Parathyroid adenoma (tissue), 2 donors: ENCODE data around the gene PYGB.

Source experiments
- H2AFZ ChIP-seq: fragments of 300-600 bp; sonication (generic); one replicate; pipeline ENCODE4 v1.7.0; 2017; ENCODE audit warnings: antibody characterized with exemption, mild to moderate bottlenecking
- H3K27ac ChIP-seq: fragments of 300-600 bp; sonication (generic); one replicate; pipeline ENCODE4 v1.7.0; 2017
- H3K27me3 ChIP-seq: fragments of 300-600 bp; sonication (generic); one replicate; pipeline ENCODE4 v1.7.0; 2017; ENCODE audit warnings: low read length; ENCODE audit not compliant: control insufficient read depth, insufficient read depth
- H3K36me3 ChIP-seq: fragments of 300-600 bp; sonication (generic); one replicate; pipeline ENCODE4 v1.7.0; 2017; ENCODE audit warnings: low read length; ENCODE audit not compliant: control insufficient read depth, insufficient read depth
- H3K4me1 ChIP-seq: fragments of 300-600 bp; sonication (generic); one replicate; pipeline ENCODE4 v1.7.0; 2017; ENCODE audit warnings: control low read depth
- H3K4me2 ChIP-seq: fragments of 300-600 bp; sonication (generic); one replicate; pipeline ENCODE4 v1.7.0; 2017; ENCODE audit warnings: low read length
- H3K4me3 ChIP-seq: fragments of 300-600 bp; sonication (generic); one replicate; pipeline ENCODE4 v1.7.0; 2017; ENCODE audit warnings: low read depth, low read length
- H3K79me2 ChIP-seq: fragments of 300-600 bp; sonication (generic); one replicate; pipeline ENCODE4 v1.7.0; 2017; ENCODE audit warnings: control low read depth
- H3K9ac ChIP-seq: fragments of 300-600 bp; sonication (generic); one replicate; pipeline ENCODE4 v1.7.0; 2017; ENCODE audit warnings: mild to moderate bottlenecking
- H3K9me3 ChIP-seq: fragments of 300-600 bp; sonication (generic); one replicate; pipeline ENCODE4 v1.7.0; 2017; ENCODE audit warnings: low read length; ENCODE audit not compliant: control insufficient read depth
- TF ChIP-seq, protein P1 (sequence below): fragments of 300-600 bp; sonication (generic); IDR thresholded peaks from one replicate; pipeline ENCODE4 v1.7.0; 2017; ENCODE audit warnings: antibody characterized with exemption, mild to moderate bottlenecking
- donor health status: primary hyperparathyroidism.

Gene PYGB

DNA sequence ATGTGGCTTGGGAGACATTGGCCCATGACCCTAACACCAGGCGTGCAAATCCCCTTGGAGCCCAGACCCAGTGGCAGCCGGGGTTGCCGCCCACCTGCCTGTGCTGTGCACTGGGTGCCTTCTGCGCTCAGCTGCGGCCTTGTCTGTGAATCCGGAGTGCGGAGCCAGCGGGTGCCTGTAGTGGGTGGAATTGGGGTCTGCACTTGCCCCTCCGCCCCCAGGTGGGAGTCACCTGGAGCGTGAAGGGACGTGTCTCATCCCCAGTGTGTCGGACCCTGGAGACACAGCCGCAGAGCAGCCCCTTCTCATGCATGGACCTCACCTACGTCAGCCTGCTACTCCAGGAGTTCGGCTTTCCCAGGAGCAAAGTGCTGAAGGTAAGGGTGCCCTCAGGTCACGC, 22.9 kb upstream of the PYGB start:
- no peaks in the 10 kb centered on the region for H3K79me2 ChIP-seq
- no peak overlapping the region for H3K4me3 ChIP-seq
- no peak overlapping the region for H2AFZ ChIP-seq
- H3K4me1 ChIP-seq = peaks cover 10% of the 10 kb centered on the region
- H3K9ac ChIP-seq = no peak overlapping the region
- TF ChIP-seq, protein P1, sequence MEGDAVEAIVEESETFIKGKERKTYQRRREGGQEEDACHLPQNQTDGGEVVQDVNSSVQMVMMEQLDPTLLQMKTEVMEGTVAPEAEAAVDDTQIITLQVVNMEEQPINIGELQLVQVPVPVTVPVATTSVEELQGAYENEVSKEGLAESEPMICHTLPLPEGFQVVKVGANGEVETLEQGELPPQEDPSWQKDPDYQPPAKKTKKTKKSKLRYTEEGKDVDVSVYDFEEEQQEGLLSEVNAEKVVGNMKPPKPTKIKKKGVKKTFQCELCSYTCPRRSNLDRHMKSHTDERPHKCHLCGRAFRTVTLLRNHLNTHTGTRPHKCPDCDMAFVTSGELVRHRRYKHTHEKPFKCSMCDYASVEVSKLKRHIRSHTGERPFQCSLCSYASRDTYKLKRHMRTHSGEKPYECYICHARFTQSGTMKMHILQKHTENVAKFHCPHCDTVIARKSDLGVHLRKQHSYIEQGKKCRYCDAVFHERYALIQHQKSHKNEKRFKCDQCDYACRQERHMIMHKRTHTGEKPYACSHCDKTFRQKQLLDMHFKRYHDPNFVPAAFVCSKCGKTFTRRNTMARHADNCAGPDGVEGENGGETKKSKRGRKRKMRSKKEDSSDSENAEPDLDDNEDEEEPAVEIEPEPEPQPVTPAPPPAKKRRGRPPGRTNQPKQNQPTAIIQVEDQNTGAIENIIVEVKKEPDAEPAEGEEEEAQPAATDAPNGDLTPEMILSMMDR = no peak
- no peaks in the 10 kb centered on the region for H3K9me3 ChIP-seq
- no peaks in the 10 kb centered on the region for H3K27me3 ChIP-seq
- no peaks in the 10 kb centered on the region for H3K36me3 ChIP-seq
- H3K4me2 ChIP-seq = no peak overlapping the region
- no peak overlapping the region for H3K27ac ChIP-seq

DNA sequence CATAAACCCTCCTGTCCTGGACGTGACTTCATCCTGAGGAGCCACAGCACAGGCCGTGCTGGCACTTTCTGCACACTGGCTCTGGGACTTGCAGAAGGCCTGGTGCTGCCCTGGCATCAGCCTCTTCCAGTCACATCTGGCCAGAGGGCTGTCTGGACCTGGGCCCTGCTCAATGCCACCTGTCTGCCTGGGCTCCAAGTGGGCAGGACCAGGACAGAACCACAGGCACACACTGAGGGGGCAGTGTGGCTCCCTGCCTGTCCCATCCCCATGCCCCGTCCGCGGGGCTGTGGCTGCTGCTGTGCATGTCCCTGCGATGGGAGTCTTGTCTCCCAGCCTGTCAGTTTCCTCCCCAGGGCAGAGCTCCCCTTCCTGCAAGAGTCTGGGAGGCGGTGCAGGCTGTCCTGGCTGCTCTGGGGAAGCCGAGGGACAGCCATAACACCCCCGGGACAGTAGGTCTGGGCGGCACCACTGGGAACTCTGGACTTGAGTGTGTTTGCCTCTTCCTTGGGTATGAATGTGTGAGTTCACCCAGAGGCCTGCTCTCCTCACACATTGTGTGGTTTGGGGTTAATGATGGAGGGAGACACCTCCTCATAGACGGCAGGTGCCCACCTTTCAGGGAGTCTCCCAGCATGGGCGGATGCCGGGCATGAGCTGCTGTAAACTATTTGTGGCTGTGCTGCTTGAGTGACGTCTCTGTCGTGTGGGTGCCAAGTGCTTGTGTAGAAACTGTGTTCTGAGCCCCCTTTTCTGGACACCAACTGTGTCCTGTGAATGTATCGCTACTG, 22.0 kb upstream of the PYGB start:
- no peak overlapping the region for H3K27ac ChIP-seq
- H3K9ac ChIP-seq = no peak overlapping the region
- no peak overlapping the region for H3K4me3 ChIP-seq
- TF ChIP-seq, protein P1 = no peak
- H3K4me1 ChIP-seq = peaks cover 5% of the 10 kb centered on the region
- H3K36me3 ChIP-seq = no peaks in the 10 kb centered on the region
- no peak overlapping the region for H3K4me2 ChIP-seq
- no peaks in the 10 kb centered on the region for H3K9me3 ChIP-seq
- H2AFZ ChIP-seq = no peak overlapping the region
- H3K79me2 ChIP-seq = no peaks in the 10 kb centered on the region
- H3K27me3 ChIP-seq = no peaks in the 10 kb centered on the region

DNA sequence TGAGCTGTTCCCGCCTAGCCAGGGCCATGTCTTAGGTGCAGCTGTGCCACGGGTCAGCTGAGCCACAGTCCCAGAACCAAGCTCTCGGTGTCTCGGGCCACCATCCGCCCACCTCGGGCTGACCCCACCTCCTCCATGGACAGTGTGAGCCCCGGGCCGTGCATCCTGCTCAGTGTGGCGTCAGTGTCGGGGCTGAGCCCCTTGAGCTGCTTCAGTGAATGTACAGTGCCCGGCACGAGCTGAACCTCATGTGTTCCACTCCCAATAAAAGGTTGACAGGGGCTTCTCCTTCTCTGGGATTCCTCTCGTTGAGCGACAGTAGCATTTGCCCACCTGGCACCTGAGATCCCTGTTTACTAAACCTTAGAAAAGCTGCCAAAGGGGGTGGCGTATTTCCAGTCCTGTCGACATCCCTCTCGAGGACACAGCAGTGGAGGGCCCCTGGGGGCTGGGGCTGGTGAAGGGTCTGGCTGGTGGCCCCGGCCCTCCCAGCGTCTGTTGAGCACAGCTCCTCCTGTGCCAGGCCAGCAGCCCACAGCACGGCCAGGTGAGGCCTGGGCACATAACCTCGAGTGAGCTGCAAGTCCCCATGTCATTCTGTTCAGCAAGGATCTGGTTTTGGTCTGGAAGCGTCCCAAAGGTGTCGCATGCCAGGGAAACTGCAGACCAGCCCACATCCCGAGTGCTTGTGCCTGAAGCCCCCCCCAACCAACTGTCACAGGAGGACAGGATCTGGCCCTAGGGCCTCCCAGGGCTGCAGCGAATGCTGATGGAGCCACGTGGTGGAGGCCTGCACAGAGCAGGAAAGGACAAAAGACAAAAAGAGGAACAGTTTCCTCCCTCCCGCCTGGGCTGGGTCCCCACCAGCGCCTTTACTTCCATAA, 21.2 kb upstream of the PYGB start:
- Histone ChIP-seq H3K4me1 (peaks cover 3% of the 10 kb centered on the region), H3K79me2 (no peaks in the 10 kb centered on the region), H3K9me3 (no peaks in the 10 kb centered on the region), H3K4me2 (peak overlapping the region; percentile 12), H3K9ac (no peak overlapping the region), H2AFZ (no peak overlapping the region), H3K36me3 (no peaks in the 10 kb centered on the region), H3K27ac (no peak overlapping the region), H3K27me3 (no peaks in the 10 kb centered on the region), H3K4me3 (no peak overlapping the region)
- TF ChIP-seq, protein P1 = no peak

DNA sequence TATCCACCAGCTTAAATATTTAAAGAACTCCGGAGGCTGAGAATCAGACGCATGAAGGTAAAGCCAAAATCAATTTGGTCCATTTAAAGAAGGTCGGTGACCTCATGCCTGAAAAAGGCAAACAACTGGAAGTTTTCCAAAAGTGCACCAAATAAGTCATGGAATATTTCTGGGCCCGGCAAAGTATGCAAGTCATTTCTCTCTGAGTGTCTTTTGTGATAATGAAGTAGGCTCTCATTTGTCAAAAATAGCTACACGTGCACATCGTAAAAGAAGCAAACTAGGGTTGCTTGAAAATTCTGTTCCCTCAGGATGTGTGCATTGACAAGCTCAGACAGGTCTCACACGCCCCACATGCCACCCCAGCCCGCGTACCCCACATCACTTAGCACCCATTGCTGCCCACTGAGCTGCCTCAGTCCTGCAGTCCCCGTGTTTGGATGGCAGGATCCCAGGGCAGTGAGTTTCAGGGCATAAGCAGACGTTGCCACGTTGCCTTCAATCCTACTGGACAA, 20.5 kb upstream of the PYGB start:
- TF ChIP-seq, protein P1 = no peak
- no peaks in the 10 kb centered on the region for H3K9me3 ChIP-seq
- no peak overlapping the region for H3K9ac ChIP-seq
- no peaks in the 10 kb centered on the region for H3K27me3 ChIP-seq
- peak overlapping the region; percentile 12 for H3K4me2 ChIP-seq
- no peak overlapping the region for H2AFZ ChIP-seq
- H3K4me3 ChIP-seq = no peak overlapping the region
- no peaks in the 10 kb centered on the region for H3K79me2 ChIP-seq
- peaks cover 3% of the 10 kb centered on the region for H3K4me1 ChIP-seq
- H3K27ac ChIP-seq = no peak overlapping the region
- no peaks in the 10 kb centered on the region for H3K36me3 ChIP-seq
